ENCODE data around the gene HOXA3. TPM values are rescaled to one million over a fixed set of nuclear protein-coding genes. Genes with fewer than 3 reads are reported as not detected.

HOXA3 gene
- polyA plus RNA-seq, 6 donors from 2014 or later, result not detected

DNA sequence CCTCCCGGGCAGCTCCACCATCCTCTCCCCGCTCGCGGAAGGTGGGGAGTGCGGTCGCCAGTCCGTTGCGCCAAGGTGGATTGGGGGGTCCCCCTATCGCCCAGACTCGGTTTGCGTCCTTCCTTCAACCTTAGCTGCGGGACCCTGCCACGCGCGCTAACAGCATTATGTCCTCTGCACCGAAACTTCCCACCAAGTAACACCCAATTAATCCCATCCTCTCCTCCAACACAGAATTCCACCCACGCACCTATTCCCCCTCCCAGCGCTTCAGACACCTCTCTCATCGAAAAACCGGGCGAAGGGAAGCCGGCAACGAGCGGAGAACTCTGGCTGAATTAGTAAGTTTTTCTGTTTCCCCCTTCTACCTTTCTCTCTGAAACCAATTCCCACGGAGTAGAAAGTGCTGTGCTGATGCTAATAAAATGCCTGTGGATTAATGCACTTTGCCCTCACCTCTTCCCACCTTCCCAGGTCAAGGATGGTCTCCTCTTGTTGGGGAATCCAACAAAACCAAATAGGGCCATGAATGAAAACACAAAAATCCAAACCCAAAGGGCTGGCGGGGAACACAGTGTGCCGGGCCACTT, 947 bp downstream of the HOXA3 start:
- Mint-ChIP-seq H3K4me1 (peaks cover 37 to 56% (median 51%) of the 10 kb centered on the region in 3 donors), H3K9me3 (peaks cover 0 to 26% (median 2%) of the 10 kb centered on the region in 7 donors), H3K27ac (peak overlapping the region in 5 of 6 donors; percentile 42 to 97 (median 78)), H3K36me3 (peaks cover 0 to 17% of the 10 kb centered on the region in 2 donors), H3K27me3 (peaks cover 68 to 76% (median 70%) of the 10 kb centered on the region in 3 donors), H3K4me3 (peak overlapping the region; percentile 75 to 89 (median 84))
- ATAC-seq (ENCODE audit: low read depth in 2 of 2) (no peak), DNase-seq (no peak)

DNA sequence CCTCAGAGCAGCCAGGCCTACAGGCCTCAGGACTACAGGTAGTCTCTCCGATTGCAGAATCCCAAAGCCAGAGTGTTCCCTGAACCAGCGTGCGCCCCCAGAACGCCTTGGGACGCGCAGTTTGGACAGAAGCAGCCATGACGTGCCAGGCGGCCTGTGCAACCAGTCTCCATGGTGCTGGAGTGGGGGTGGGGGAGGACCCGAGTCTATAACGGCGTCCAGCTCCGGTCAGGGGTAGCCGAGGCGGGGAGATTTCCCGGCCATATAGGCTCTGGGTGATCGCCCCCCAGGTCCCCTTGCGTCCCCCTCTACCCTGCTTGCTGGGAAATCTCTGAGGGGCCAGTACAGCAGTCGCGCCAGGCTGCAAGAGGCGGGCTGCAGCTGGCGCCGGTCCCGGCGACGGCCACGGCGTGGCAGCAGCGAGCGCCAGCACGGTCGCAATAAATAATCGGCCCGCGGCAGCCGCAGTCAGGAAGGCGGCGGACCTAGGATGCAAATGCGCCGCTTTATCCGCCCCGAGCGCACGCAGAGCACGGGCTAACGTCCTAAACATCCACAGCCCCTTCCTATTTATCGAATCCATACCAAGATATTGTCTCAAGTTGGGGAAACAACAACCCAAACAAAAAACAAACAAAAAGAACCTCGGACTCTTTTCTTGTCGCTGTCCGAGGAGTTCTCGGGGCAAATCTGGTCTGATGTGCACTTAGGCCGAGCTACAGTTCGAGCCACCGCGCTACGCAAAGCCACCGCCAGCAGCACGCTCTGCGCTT, 1.6 kb downstream of the HOXA3 start:
- Mint-ChIP-seq H3K4me3 (peak overlapping the region; percentile 75 to 89 (median 84)), H3K27ac (peak overlapping the region in 4 of 6 donors; percentile 69 to 97 (median 78)), H3K27me3 (peaks cover 75 to 82% (median 75%) of the 10 kb centered on the region in 3 donors), H3K36me3 (peaks cover 0 to 20% of the 10 kb centered on the region in 2 donors), H3K9me3 (peaks cover 0 to 27% (median 2%) of the 10 kb centered on the region in 7 donors), H3K4me1 (peaks cover 37 to 55% (median 51%) of the 10 kb centered on the region in 3 donors)
- DNase-seq (peak; percentile 64), ATAC-seq (ENCODE audit: low read depth in 2 of 2) (peak; percentile 76 to 80)

DNA sequence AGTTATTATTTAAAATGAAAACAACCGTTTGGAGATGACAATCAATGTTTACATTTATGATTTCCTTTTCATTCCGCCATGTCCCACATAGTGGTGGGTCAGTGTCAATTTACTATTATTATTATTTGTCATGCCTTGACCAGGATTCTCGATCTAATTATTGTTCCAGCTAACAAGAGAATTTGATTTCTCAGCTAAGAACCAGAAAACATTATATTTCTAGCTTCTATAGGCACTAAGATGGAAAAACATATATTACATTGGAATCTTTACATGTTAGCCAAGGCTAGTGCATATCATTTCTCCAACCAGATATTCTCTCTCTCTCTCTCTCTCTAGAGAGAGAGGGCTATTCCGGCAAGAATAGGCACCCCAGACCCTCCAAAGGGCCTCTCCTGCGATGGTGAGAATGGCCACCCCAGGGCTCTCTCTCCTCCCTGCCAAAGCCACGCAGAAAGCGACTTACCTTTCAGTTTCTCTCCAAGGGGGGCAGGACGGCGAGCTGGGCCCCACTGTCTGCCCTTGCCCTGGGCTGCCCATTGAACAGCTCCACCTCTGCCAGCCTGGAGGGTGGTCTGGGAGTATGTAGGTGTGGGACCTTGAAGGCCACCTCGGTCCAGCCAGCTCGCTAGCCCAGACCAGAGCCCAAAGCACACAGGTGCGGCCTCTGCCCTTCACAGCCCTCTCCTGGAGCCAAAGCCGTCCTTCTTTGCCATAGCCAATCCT, 2.4 kb downstream of the HOXA3 start:
- DNase-seq (no peak), ATAC-seq (ENCODE audit: low read depth in 2 of 2) (no peak)
- peaks cover 74 to 82% (median 75%) of the 10 kb centered on the region in 3 donors for H3K27me3 Mint-ChIP-seq
- H3K4me1 Mint-ChIP-seq, result peaks cover 33 to 51% (median 45%) of the 10 kb centered on the region in 3 donors
- peak overlapping the region in 1 of 6 donors; percentile 92 for H3K27ac Mint-ChIP-seq
- peaks cover 0 to 20% of the 10 kb centered on the region in 2 donors for H3K36me3 Mint-ChIP-seq
- peaks cover 0 to 20% (median 2%) of the 10 kb centered on the region in 7 donors for H3K9me3 Mint-ChIP-seq
- H3K4me3 Mint-ChIP-seq, result peak overlapping the region in 6 of 8 donors; percentile 61 to 88 (median 78)

DNA sequence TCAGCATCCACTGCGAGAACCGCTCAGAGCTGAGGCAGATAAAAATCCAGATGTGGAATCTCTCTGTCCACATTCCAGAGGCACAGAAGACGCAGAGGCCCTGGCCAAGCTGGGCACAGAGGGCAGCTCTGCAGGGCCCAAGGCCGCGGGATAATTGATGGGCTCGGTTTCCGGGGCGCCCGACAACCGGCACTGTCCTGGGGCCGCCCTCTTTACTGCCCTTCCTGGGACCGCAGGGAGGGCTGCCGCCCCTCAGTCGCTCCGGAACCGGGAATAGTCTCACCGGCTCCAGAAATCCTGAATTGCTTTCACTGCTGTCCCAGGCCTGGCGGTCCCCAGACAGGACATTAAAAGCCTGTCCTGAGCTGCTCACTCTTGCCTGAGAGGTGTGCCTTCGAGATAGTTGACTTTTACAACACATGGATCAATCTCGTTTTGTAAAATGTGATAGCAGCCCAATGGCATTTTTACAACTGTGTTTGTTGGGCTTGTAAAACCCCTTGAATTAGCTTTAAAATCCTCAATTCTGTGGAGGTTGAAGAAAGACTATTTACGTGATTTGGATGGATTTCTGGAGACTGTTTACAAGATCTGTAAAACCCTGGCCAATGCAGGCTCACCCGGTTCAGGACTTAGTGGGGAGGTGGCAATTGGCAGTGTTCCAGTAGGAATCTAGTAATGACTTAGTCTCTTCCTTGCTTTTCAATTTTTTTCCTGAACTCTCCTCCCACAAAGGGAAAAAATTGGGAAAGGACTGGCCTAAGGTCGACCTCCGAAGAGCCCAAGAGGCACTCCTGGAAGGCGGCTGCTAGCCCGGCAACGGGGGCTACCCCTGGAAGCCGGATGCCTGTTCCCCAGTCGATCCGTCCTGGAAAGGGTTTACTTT, 3.4 kb downstream of the HOXA3 start:
- H3K9me3 Mint-ChIP-seq, result peaks cover 0 to 11% (median 2%) of the 10 kb centered on the region in 7 donors
- H3K4me1 Mint-ChIP-seq, result peaks cover 29 to 43% (median 36%) of the 10 kb centered on the region in 3 donors
- H3K27me3 Mint-ChIP-seq, result peaks cover 68 to 81% (median 70%) of the 10 kb centered on the region in 3 donors
- peaks cover 0 to 13% of the 10 kb centered on the region in 2 donors for H3K36me3 Mint-ChIP-seq
- ATAC-seq (ENCODE audit: low read depth in 2 of 2) (no peak), DNase-seq (no peak)
- peak overlapping the region in 1 of 6 donors; percentile 82 for H3K27ac Mint-ChIP-seq
- H3K4me3 Mint-ChIP-seq, result peak overlapping the region in 7 of 8 donors; percentile 71 to 85 (median 79)

- peak overlapping the region; percentile 70 to 85 (median 76) for H3K4me3 Mint-ChIP-seq
- no peak for ATAC-seq (ENCODE audit: low read depth in 2 of 2)
- peaks cover 0 to 11% (median 2%) of the 10 kb centered on the region in 7 donors for H3K9me3 Mint-ChIP-seq
- H3K36me3 Mint-ChIP-seq, result peaks cover 0 to 13% of the 10 kb centered on the region in 2 donors
- H3K4me1 Mint-ChIP-seq, result peaks cover 29 to 40% (median 36%) of the 10 kb centered on the region in 3 donors
- DNase-seq, result no peak
- H3K27me3 Mint-ChIP-seq, result peaks cover 60 to 73% (median 67%) of the 10 kb centered on the region in 3 donors
- peak overlapping the region in 2 of 6 donors; percentile 54 to 80 for H3K27ac Mint-ChIP-seq
Observed at GRCh38 chr7:27148031-27148755, 4.2 kb downstream of the HOXA3 start.

- H3K27ac Mint-ChIP-seq, result peak within 1 kb of the TSS in 3 of 6 donors; percentile 54 to 80 (median 69)
- peak within 1 kb of the TSS; percentile 72 to 85 (median 79) for H3K4me3 Mint-ChIP-seq
- H3K27me3 Mint-ChIP-seq, result peaks cover 65 to 78% (median 69%) of the 10 kb centered on the region in 3 donors
- no peak for ATAC-seq (ENCODE audit: low read depth in 2 of 2)
- peaks cover 0 to 13% of the 10 kb centered on the region in 2 donors for H3K36me3 Mint-ChIP-seq
- peaks cover 35 to 42% (median 40%) of the 10 kb centered on the region in 3 donors for H3K4me1 Mint-ChIP-seq
- no peak for DNase-seq
- peaks cover 0 to 11% (median 2%) of the 10 kb centered on the region in 7 donors for H3K9me3 Mint-ChIP-seq
Observed at GRCh38 chr7:27147199-27148030, 5.0 kb downstream of the HOXA3 start, which contains the start of gene HOXA6. Gene HOXA6, minus strand, starts transcription at chr7:27147774. Its CDS starts 25 bp downstream, at chr7:27147749.

DNA sequence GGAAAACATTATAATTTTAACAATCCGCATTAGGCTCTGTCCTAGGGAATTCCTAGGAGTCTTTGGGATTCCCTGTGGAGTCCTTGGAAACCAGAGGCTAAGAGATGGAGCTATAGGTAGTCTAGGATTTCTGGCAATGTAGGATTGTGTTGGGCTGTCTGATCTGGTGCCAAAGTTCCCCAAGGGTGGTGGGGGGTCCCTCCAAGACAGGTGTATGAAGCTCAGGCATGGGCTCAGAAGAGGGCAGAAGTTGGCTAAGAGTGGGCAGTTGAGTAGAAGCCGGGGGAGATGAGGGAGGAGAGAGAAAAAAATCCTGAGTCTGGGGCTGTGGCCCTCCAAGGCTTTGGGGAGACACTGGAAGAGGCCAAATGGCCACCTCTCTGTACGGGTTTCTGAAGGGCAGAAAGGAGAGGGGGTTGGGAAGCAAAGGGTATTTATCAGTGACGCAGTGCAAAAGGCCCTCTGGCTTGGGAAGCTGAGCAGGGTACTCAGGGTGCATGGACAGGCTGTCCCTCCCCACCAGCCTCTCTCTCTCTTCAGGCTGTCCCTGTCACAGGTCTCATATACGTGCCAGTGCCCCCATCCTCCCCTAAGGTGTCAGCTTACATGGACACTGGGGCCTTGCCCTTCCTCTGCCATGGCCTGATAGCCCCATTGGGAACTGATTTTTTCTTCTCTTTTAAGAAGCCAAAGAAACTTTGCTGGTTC, 5.7 kb downstream of the HOXA3 start:
- Mint-ChIP-seq H3K27me3 (peaks cover 67 to 78% (median 67%) of the 10 kb centered on the region in 3 donors), H3K9me3 (peaks cover 0 to 11% (median 2%) of the 10 kb centered on the region in 7 donors), H3K4me3 (peak overlapping the region in 6 of 8 donors; percentile 61 to 85 (median 73)), H3K36me3 (peaks cover 0 to 13% of the 10 kb centered on the region in 2 donors), H3K4me1 (peaks cover 30 to 40% (median 34%) of the 10 kb centered on the region in 3 donors), H3K27ac (peak overlapping the region in 2 of 6 donors; percentile 2 to 69)
- DNase-seq (no peak), ATAC-seq (ENCODE audit: low read depth in 2 of 2) (no peak)

DNA sequence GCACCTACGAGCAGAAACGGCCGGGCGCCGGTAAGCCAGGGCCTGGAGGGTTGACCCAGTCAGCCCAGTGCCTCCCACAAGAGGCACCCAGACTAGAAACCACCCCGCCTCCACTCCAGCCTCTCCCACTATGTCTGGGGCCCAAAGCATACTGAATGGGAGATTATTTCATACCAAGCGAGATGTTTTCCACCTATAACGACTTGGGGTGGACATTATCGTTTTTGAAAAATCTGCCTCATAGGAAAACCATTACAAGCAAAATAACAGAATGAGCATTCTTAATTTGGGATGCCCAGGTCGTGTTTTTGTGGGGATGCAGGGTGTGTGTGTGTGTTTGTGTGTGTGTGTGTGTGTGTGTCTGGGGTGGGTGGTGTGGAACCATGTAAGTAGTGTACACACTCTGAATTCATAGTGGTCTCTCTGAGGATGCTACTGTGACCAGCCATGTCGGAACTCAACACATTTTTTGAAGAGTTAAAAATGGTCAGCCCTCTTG, 6.4 kb downstream of the HOXA3 start:
- H3K27me3 Mint-ChIP-seq, result peaks cover 67 to 75% (median 67%) of the 10 kb centered on the region in 3 donors
- peak overlapping the region in 1 of 6 donors; percentile 16 for H3K27ac Mint-ChIP-seq
- H3K36me3 Mint-ChIP-seq, result peaks cover 0 to 13% of the 10 kb centered on the region in 2 donors
- no peak for DNase-seq
- ATAC-seq (ENCODE audit: low read depth in 2 of 2), result no peak
- H3K4me3 Mint-ChIP-seq, result peak overlapping the region in 2 of 8 donors; percentile 45 to 74
- peaks cover 0 to 8% (median 2%) of the 10 kb centered on the region in 7 donors for H3K9me3 Mint-ChIP-seq
- peaks cover 23 to 33% (median 28%) of the 10 kb centered on the region in 3 donors for H3K4me1 Mint-ChIP-seq

DNA sequence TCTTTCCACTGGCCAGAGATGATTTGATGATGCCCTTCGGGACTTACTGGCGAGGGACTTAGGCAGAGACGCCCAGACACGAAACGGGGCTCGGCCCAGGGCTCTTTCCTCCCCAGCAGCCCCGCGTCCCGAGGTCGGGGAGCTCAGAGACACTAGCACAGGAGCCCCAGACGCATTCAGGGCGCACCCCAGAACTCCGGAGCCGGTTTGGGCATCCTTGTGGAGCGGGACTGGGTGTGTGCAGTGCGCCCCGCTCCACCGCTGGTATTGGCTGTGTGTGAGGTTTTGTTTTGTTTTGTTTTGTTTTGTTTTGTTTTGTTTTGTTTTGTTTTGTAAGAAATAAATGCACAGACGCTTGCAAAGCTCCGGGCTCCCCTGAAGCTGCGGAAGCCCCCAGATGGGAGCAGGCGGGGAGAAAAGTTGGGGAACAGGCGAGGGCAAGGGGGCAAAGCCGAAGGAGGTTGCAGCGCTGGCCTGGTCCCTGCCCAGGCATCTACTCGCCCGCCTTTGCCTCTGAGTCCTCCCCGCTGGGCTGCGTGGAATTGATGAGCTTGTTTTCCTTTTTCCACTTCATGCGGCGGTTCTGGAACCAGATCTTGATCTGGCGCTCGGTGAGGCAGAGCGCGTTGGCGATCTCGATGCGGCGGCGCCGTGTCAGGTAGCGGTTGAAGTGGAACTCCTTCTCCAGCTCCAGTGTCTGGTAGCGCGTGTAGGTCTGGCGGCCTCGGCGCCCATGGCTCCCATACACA, 7.0 kb downstream of the HOXA3 start:
- H3K9me3 Mint-ChIP-seq, result peaks cover 0 to 8% (median 2%) of the 10 kb centered on the region in 7 donors
- DNase-seq (no peak), ATAC-seq (ENCODE audit: low read depth in 2 of 2) (no peak)
- peak overlapping the region in 5 of 8 donors; percentile 26 to 73 (median 48) for H3K4me3 Mint-ChIP-seq
- H3K36me3 Mint-ChIP-seq, result peaks cover 0 to 13% of the 10 kb centered on the region in 2 donors
- peaks cover 62 to 74% (median 62%) of the 10 kb centered on the region in 3 donors for H3K27me3 Mint-ChIP-seq
- H3K27ac Mint-ChIP-seq, result peak overlapping the region in 2 of 6 donors; percentile 44 to 72
- H3K4me1 Mint-ChIP-seq, result peaks cover 17 to 27% (median 21%) of the 10 kb centered on the region in 3 donors

- Mint-ChIP-seq H3K4me3 (peak overlapping the region in 3 of 8 donors; percentile 28 to 50 (median 48)), H3K9me3 (peaks cover 0 to 8% (median 2%) of the 10 kb centered on the region in 7 donors), H3K36me3 (peaks cover 0 to 13% of the 10 kb centered on the region in 2 donors), H3K4me1 (peaks cover 15 to 24% (median 16%) of the 10 kb centered on the region in 3 donors), H3K27me3 (peaks cover 60 to 75% (median 62%) of the 10 kb centered on the region in 3 donors), H3K27ac (peak overlapping the region in 2 of 6 donors; percentile 72 to 89)
- no peak for ATAC-seq (ENCODE audit: low read depth in 2 of 2)
- no peak for DNase-seq
Observed at GRCh38 chr7:27144781-27145164, 7.6 kb downstream of the HOXA3 start.

Data from naive B cell (primary cell).